ENCODE data around the gene KRT39. TPM values are rescaled to one million over a fixed set of nuclear protein-coding genes. Genes with fewer than 3 reads are reported as not detected.

KRT39 gene
- total and polyA plus RNA-seq, 2 of the 8 experiments (the other 6 are each of a cell fraction or from before 2014, with no cell fraction given), result not detected

DNA sequence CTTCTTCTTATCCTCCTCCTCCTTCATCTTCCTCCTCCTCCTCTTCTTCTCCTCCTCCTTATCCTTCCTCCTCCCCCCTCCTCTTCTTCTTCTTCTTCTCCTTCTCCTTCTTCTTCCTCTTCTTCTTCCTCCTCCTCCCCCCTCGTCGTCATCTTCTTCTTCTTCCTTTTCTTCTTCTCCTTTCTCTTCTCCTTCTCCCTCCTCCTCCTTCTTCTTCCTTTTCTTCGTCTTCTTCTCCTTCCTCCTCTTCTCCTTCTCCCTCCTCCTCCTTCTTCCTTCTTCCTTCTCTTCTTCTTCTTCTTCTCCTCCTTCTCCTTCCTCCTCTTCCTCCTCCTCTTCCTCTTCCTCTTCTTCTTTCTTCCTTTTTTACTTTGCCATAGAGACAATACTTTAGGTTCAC lies 24.2 kb downstream of the KRT39 start (continued):
- TF ChIP-seq RBBP5 (IDR thresholded peaks at IDR 0.05; ENCODE audit: borderline replicate concordance, low read depth, low read length), result no peak
- TF ChIP-seq, protein P1, sequence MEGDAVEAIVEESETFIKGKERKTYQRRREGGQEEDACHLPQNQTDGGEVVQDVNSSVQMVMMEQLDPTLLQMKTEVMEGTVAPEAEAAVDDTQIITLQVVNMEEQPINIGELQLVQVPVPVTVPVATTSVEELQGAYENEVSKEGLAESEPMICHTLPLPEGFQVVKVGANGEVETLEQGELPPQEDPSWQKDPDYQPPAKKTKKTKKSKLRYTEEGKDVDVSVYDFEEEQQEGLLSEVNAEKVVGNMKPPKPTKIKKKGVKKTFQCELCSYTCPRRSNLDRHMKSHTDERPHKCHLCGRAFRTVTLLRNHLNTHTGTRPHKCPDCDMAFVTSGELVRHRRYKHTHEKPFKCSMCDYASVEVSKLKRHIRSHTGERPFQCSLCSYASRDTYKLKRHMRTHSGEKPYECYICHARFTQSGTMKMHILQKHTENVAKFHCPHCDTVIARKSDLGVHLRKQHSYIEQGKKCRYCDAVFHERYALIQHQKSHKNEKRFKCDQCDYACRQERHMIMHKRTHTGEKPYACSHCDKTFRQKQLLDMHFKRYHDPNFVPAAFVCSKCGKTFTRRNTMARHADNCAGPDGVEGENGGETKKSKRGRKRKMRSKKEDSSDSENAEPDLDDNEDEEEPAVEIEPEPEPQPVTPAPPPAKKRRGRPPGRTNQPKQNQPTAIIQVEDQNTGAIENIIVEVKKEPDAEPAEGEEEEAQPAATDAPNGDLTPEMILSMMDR (IDR thresholded peaks at IDR 0.05; ENCODE audit: control extremely low read depth in 1 of 3, insufficient read depth in 1 of 3, low read depth in 1 of 3, low read length in 3 of 3), result no peak
